ENCODE results near the gene NCK2. TPM values are rescaled to one million over a fixed set of nuclear protein-coding genes. Genes with fewer than 3 reads are reported as not detected.

Gene NCK2
- total and polyA plus RNA-seq, 2 of the 4 experiments (the other 2 are of a cell fraction) = 15.8 to 22.2 TPM

DNA sequence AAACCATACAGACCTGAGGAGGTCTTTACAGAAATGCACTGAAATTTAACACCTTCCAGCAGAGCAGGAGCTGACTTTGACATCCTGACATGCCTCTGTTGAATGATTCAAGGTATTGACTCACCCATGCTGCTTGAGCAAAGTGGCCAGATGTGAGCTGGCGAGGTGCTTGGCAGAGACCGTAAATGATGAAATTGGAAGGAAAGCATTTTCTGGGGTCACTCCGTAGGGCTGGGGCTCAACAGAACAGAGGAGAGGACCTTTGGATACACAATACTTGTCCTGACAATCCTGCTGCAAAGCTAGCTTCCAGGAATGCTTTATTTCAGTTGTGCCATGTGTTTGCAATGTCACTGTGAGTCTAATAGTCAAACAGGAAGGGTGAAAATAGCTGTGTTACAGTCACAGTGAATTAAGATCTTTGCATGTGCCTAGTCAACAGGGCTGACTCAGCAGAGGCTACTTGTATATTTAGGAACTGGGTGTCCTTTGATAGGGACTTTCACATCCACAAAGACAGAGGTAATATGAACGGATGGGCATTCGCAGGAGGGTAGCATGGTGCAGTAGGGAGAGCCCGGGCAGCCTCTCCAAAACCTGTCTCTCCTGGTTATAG lies 31.6 kb upstream of the NCK2 start:
- H3K4me2 ChIP-seq (ENCODE audit: low read depth, low read length) = no peak overlapping the region
- H3K9me1 ChIP-seq (ENCODE audit: insufficient read depth, low read length) = no peaks in the 10 kb centered on the region
- CTCF ChIA-PET = no interaction called here

More for the DNA sequence above, 31.6 kb upstream of the NCK2 start:
- intact Hi-C loops (cut with micrococcal nuclease) = no loop called here
- no peak overlapping the region for H3K4ac ChIP-seq (ENCODE audit: low read depth, low read length)
- no peaks in the 10 kb centered on the region for H3K4me1 ChIP-seq (ENCODE audit: control insufficient read depth, insufficient read depth, low read length)
- H3K4me3 ChIP-seq (ENCODE audit: insufficient read depth, low read depth, low read length) = no peak overlapping the region
- peaks cover 31% of the 10 kb centered on the region for H3K27me3 ChIP-seq (ENCODE audit: control insufficient read depth, insufficient read depth, low read length)
- H2AK5ac ChIP-seq (ENCODE audit: low read depth, low read length) = no peak overlapping the region
- no peak overlapping the region for H3K23ac ChIP-seq (ENCODE audit: low read depth, low read length)
- TF ChIP-seq MAFK (IDR thresholded peaks at IDR 0.05; ENCODE audit: low read depth, low read length) (no peak), RFX5 (IDR thresholded peaks at IDR 0.05; ENCODE audit: low read depth, low read length) (no peak), NFE2L2 (IDR thresholded peaks at IDR 0.05; ENCODE audit: low read depth, low read length) (no peak), RAD21 (IDR thresholded peaks at IDR 0.05; ENCODE audit: low read length) (no peak), ELK1 (IDR thresholded peaks at IDR 0.05; ENCODE audit: borderline replicate concordance, low read depth, low read length) (no peak), FOS (IDR thresholded peaks at IDR 0.05; ENCODE audit: low read depth, low read length) (no peak), MAZ (IDR thresholded peaks at IDR 0.05; ENCODE audit: borderline replicate concordance, low read depth, low read length) (no peak), RCOR1 (IDR thresholded peaks at IDR 0.05; ENCODE audit: insufficient replicate concordance, low read length) (no peak), CEBPB (IDR thresholded peaks at IDR 0.05; ENCODE audit: low read depth, low read length) (no peak), MXI1 (IDR thresholded peaks at IDR 0.05; ENCODE audit: borderline replicate concordance, low read depth, low read length) (no peak), SMC3 (IDR thresholded peaks at IDR 0.05; ENCODE audit: low read depth, low read length) (no peak), POLR2A (IDR thresholded peaks at IDR 0.05; ENCODE audit: low read depth, low read length) (no peak), USF2 (IDR thresholded peaks at IDR 0.05; ENCODE audit: low read depth, low read length) (no peak), CHD1 (IDR thresholded peaks at IDR 0.05; ENCODE audit: low read depth, low read length) (no peak), BHLHE40 (IDR thresholded peaks at IDR 0.05; ENCODE audit: low read depth, low read length) (no peak)
- TF ChIP-seq, protein P1, sequence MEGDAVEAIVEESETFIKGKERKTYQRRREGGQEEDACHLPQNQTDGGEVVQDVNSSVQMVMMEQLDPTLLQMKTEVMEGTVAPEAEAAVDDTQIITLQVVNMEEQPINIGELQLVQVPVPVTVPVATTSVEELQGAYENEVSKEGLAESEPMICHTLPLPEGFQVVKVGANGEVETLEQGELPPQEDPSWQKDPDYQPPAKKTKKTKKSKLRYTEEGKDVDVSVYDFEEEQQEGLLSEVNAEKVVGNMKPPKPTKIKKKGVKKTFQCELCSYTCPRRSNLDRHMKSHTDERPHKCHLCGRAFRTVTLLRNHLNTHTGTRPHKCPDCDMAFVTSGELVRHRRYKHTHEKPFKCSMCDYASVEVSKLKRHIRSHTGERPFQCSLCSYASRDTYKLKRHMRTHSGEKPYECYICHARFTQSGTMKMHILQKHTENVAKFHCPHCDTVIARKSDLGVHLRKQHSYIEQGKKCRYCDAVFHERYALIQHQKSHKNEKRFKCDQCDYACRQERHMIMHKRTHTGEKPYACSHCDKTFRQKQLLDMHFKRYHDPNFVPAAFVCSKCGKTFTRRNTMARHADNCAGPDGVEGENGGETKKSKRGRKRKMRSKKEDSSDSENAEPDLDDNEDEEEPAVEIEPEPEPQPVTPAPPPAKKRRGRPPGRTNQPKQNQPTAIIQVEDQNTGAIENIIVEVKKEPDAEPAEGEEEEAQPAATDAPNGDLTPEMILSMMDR (conservative IDR thresholded peaks at IDR 0.05; ENCODE audit: low read depth, low read length) = no peak
- H3K36me3 ChIP-seq (ENCODE audit: control insufficient read depth, insufficient read depth, low read length) = no peaks in the 10 kb centered on the region
- 57% methylated on average over 2 of the region's 6 CpGs; no CpG with 5 or more reads in 1 of the 2 experiments for WGBS, 2 experiments (ENCODE audit: extremely low coverage in 2 of 2, insufficient read length in 1 of 2)
- no peaks in the 10 kb centered on the region for H3K9me3 ChIP-seq (ENCODE audit: control insufficient read depth, insufficient read depth, low read length)
- no peak overlapping the region for H3K56ac ChIP-seq (ENCODE audit: extremely low read depth, insufficient read depth, low read length)
- ATAC-seq (ENCODE audit: low read depth) (no peak), DNase-seq (peak; percentile 19)
- BruUV-seq (replicated peaks) = no TSS peak
- no peak overlapping the region for H3K18ac ChIP-seq (ENCODE audit: low read depth, low read length)
- dilution Hi-C loops (cut with HindIII; ENCODE audit: low sequenced_read_pairs, unreplicated experiment) = no loop called here
- no peak overlapping the region for H4K8ac ChIP-seq (ENCODE audit: low read depth in 2 of 2, low read length in 2 of 2)
- no peak overlapping the region for H2BK120ac ChIP-seq (ENCODE audit: low read depth, low read length)
- H3K9ac ChIP-seq (ENCODE audit: low read depth, low read length) = no peak overlapping the region
- no peak overlapping the region for H2AFZ ChIP-seq (replicated peaks; ENCODE audit: low read length, poor library complexity)
- H2AK9ac ChIP-seq (replicated peaks; ENCODE audit: low read depth, low read length, poor library complexity) = no peak overlapping the region
- H2BK5ac ChIP-seq (ENCODE audit: low read depth, low read length, poor library complexity, severe bottlenecking) = no peak overlapping the region
- no peaks in the 10 kb centered on the region for H3K79me1 ChIP-seq (ENCODE audit: low read depth in 1 of 2, low read length in 2 of 2)
- no peak overlapping the region for H2BK15ac ChIP-seq (ENCODE audit: low read depth, low read length)
- no peak overlapping the region for H3K27ac ChIP-seq (ENCODE audit: insufficient read depth, low read length)
- no peaks in the 10 kb centered on the region for H4K20me1 ChIP-seq (ENCODE audit: insufficient read depth, low read length)
- no peak overlapping the region for H4K91ac ChIP-seq (ENCODE audit: insufficient read depth, low read depth, low read length)
- no peak overlapping the region for H4K5ac ChIP-seq (ENCODE audit: low read depth, low read length)
- POLR2A ChIA-PET (ENCODE audit: unreplicated experiment) = no interaction called here
- in situ Hi-C loops (cut with MboI; ENCODE audit: low sequenced_read_pairs) = no loop called here
- H2BK20ac ChIP-seq (ENCODE audit: low read depth, low read length) = no peak overlapping the region
- no peak overlapping the region for H3K14ac ChIP-seq (replicated peaks; ENCODE audit: low read depth, low read length)

All from IMR-90 (cell line).